TTC549 (cell line): ENCODE results near the gene IQGAP3.
"Not testable (repeated sequence)": the region's sequence is repeated elsewhere in the genome, so short reads cannot be mapped to it uniquely, and the experiment has no call there.

Experiments used
- FAIRE-seq: peaks from 2 replicates; lab custom pipeline; 2012; peaks lifted over from hg19 to GRCh38; lab: Jason Lieb, UNC

IQGAP3 gene

DNA sequence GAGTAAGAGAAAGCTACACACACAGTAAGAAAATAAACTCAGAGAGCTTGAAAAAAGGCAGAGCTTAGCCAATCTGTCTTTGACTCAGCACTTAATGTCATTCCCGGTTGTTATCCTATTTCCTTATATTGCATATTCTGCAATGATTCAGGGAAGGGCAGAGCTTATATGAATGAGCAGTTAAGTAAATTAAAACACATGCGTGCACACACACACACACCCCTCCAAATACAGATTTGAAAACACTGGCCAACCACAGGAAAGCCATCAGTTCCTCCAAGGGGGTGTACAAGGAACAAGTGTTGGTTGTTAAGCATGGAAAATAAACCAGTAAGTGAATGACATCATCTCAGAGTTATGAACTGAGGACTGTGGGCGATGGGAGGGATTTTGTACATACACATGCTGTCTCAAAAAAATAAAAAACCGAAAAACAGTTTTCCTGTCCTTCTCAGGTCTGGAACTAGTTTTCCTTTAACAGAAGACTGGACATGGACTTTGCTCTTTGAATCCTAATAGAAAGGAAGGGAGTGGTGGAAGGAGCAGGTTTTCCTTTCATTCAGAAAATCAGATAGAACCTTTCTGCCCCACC lies 1.0 kb downstream of the IQGAP3 start:
- FAIRE-seq: no peak

DNA sequence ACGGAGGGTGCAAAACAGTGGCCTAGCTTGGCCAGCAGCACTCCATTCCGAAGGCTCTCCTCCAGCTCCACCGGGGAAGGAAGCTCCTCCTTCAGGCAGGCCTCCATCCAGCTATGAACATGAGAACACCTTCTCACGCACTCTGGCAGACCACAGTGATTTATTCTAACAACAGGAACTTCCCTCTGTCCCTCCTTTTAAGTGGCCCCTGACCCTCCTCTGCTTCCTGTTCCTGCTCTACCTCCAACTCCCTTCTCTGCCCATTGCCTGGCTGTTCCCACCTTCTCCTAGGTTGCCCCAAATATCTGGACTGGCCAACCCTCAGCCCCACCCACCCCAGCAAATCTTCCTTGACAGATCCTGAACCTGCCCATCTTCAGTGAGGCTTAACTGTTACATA lies 5.9 kb downstream of the IQGAP3 start:
- no peak for FAIRE-seq

DNA sequence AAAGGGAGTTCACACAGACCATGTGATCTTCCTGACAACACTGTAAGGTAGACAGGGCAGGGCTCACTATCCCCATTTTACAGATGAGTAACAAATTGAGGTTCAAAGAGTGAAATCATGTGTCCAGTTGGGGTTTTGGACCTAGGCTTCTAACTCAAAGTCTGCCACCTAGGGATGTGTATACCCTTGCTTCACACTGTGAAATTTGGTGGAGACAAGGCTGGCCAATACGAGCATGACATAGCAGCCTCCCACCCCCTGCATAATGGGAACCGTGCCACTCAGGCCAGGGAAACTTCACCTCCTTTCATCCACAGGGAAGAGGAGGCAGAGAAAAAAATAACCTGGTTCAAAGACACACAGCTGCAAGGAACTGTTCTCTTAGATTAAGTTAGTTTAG lies 6.8 kb downstream of the IQGAP3 start:
- FAIRE-seq: no peak

- no peak for FAIRE-seq
Observed at GRCh38 chr1:156560585-156561163, 11.7 kb downstream of the IQGAP3 start.

GRCh38 chr1:156559797-156560385 lies 12.5 kb downstream of the IQGAP3 start:
- FAIRE-seq: no peak

DNA sequence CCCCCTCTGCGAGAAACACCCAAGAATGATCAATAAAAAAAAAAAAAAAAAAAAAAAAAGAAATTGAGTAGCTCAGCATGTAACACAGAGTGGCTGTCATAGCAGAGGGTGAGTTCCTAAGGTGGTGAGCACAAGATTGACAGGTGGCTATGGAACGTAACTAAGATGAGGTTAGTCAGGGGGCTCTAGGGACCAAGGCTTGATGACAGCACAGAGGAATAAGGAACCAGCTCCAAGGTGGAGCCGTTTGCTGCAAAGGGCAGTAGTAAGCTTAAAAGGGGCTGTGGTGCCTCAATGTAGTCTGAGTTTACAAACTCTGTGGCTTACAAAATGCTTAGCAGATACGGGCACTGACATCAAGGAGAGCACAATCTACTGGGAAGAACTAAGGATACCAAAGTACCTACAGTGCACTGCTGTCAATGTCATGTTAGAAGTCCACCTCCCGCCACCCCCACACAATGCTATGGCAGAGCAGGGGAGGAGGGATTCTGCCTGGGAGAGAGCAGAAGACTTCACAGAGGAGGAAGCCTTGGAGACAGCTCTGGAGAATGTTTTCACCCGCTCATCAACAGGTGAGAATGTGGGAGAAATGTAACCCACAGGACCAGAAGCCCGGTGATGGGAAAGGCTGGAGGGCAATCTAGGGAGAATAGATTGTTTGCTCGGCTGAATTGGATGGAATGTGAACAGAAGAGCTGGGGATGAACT lies 13.1 kb downstream of the IQGAP3 start:
- FAIRE-seq: no peak

- no peak for FAIRE-seq
Observed at GRCh38 chr1:156556354-156556753, 16.0 kb downstream of the IQGAP3 start.

GRCh38 chr1:156555715-156556114 lies 16.6 kb downstream of the IQGAP3 start:
- no peak for FAIRE-seq

- no peak for FAIRE-seq
Observed at GRCh38 chr1:156554971-156555370, 17.4 kb downstream of the IQGAP3 start.

GRCh38 chr1:156553860-156554485 lies 18.4 kb downstream of the IQGAP3 start:
- no peak for FAIRE-seq

DNA sequence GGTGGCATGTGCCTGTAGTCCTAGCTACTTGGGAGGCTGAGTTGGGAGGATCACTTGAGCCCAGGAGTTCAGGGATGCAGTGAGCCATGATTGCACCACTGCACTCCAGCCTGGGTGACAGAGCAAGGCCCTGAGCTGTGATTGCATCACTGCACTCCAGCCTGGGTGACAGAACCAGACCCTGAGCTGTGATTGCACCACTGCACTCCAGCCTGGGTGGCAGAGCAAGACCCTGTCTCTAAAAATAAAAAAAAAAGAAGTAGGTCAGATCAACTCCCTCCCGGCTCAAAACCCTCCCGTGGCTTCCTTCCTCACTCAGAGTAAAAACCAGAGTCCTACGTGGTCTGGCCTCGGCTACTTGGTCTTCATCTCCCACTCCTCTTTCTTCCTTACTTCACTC lies 19.4 kb downstream of the IQGAP3 start:
- FAIRE-seq: not testable (repeated sequence)

DNA sequence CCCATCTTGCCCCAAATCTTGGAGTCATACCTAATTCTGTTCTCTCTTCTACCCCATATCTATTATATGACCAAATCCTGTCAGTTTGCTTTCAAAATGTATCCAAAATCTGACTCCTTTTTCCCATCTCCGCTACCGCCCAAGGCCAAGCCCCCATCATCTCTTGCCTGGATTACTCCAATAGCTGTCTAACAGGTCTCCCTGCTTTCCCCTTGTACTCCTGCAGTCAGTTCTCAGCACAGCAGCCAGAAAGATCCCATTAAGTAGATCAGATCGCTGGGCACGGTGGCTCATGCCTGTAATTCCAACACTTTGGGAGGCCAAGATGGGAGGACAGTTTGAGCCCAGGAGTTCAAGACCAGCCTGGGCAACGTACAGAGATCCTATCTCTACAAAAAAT lies 19.8 kb downstream of the IQGAP3 start:
- FAIRE-seq: no peak

- FAIRE-seq: no peak
Observed at GRCh38 chr1:156551869-156552268, 20.5 kb downstream of the IQGAP3 start.

- FAIRE-seq: no peak
Observed at GRCh38 chr1:156551066-156551643, 21.2 kb downstream of the IQGAP3 start.

GRCh38 chr1:156550346-156550745 lies 22.0 kb downstream of the IQGAP3 start:
- no peak for FAIRE-seq

GRCh38 chr1:156549831-156550230 lies 22.5 kb downstream of the IQGAP3 start:
- no peak for FAIRE-seq

DNA sequence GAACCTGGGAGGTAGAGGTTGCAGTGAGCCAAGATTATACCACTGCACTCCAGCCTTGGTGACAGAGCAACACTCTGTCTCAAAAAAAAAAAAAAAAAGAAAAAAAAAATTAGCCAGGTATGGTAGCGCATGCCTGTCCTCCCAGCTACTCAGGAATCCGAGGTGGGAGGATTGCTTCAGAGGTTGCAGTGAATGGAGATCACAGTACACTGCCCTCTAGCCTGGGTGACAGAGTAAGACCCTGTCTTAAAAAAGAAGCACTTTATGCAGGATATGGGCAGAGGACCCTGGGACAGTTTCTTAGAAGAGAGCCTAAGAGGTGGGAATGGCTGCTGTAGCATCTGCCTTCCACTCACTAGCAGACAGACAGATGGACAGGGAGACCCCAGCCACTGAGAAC lies 23.0 kb downstream of the IQGAP3 start:
- FAIRE-seq: no peak

GRCh38 chr1:156547982-156548381 lies 24.4 kb downstream of the IQGAP3 start:
- FAIRE-seq: no peak

- no peak for FAIRE-seq
Observed at GRCh38 chr1:156547434-156547833, 24.9 kb downstream of the IQGAP3 start.

DNA sequence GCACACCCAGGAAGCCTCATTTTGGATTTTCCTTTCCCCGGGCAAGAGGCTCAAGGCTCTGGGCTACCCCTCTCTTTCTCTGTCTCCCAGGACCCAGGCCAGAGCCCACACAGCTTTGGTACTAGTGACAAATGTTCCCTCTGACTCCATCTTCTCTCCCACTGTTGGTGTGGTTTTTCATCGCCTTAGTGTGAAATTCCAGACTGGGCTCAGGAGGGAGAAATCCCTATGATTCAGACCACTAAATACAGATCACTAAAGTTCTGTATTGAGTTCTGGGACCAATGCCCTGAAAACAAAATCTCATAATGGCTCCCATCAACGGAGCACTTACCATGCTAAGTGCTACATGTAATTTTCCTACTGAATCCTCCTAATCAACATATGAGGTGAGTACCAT lies 26.1 kb downstream of the IQGAP3 start:
- FAIRE-seq: no peak

- no peak for FAIRE-seq
Observed at GRCh38 chr1:156544592-156545102, 27.7 kb downstream of the IQGAP3 start.

DNA sequence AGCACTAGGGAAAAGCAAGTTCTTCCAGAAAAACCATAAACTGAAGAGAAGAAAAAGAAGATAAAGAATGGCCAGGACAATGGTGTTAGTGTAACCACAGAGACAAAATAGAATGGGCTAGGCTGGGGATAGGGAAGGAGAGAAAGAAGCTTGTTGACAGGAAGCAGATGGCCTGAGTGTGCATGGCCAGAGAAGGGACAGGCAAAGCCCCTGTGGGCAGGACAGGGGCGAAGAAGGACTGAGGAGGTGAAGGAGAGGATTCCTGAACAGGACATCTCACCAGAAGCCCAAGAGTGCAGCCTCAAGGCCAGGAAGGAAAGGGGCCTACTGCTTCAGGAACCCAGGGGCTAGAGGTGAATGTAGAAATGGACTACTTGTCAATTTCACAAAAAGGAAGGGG lies 29.3 kb downstream of the IQGAP3 start:
- no peak for FAIRE-seq
